Activated naive CD4-positive, alpha-beta T cell treated with Interleukin-2 at 50 U/mL for 16 hours (primary cell): ENCODE data around the gene TSGA10.
A peak's percentile ranks its signal among the peaks of the same experiment; 100 is the strongest.
"Not testable (repeated sequence)": the region's sequence is repeated elsewhere in the genome, so short reads cannot be mapped to it uniquely, and the experiment has no call there.

Experiments used
- DNase-seq: peaks from one replicate; pipeline ENCODE4 v3.0.0-alpha.2; 2020

The TSGA10 gene

GRCh38 chr2:99153921-99154604, 679 bp downstream of the TSGA10 start:
- DNase-seq: no peak

GRCh38 chr2:99152199-99152895, 2.4 kb downstream of the TSGA10 start:
- DNase-seq: no peak

- DNase-seq: no peak
These were observed 4.0 kb downstream of the TSGA10 start for GRCh38 chr2:99150706-99151105.

- peak; percentile 97 for DNase-seq
These were observed 13.3 kb downstream of the TSGA10 start, which contains the start of gene C2orf15 for GRCh38 chr2:99141110-99142108. C2orf15 (plus strand) TSS chr2:99141707; CDS start chr2:99150559, 8,852 bp downstream.

GRCh38 chr2:99140860-99141109, 14.0 kb downstream of the TSGA10 start:
- no peak for DNase-seq

- DNase-seq: no peak
These were observed 14.5 kb downstream of the TSGA10 start for GRCh38 chr2:99140056-99140859.

GRCh38 chr2:99139003-99139402, 15.7 kb downstream of the TSGA10 start:
- DNase-seq: no peak

GRCh38 chr2:99135044-99135556, 19.6 kb downstream of the TSGA10 start:
- DNase-seq: not testable (repeated sequence)

- DNase-seq: no peak
These were observed 26.8 kb downstream of the TSGA10 start for GRCh38 chr2:99127981-99128380.

GRCh38 chr2:99112617-99113016, 42.1 kb downstream of the TSGA10 start:
- DNase-seq: no peak

GRCh38 chr2:99111945-99112344, 42.8 kb downstream of the TSGA10 start:
- DNase-seq: no peak

- no peak for DNase-seq
These were observed 43.5 kb downstream of the TSGA10 start for GRCh38 chr2:99111236-99111635.

GRCh38 chr2:99106913-99107312, 47.8 kb downstream of the TSGA10 start:
- DNase-seq: no peak

- no peak for DNase-seq
These were observed 50.7 kb downstream of the TSGA10 start for GRCh38 chr2:99104006-99104405.

GRCh38 chr2:99101697-99102096, 53.0 kb downstream of the TSGA10 start:
- no peak for DNase-seq

GRCh38 chr2:99096728-99097127, 58.0 kb downstream of the TSGA10 start:
- no peak for DNase-seq

GRCh38 chr2:99088017-99088416, 66.7 kb downstream of the TSGA10 start:
- DNase-seq: no peak

GRCh38 chr2:99086385-99086784, 68.4 kb downstream of the TSGA10 start:
- DNase-seq: no peak

- no peak for DNase-seq
These were observed 69.3 kb downstream of the TSGA10 start for GRCh38 chr2:99085421-99085820.

- no peak for DNase-seq
These were observed 70.5 kb downstream of the TSGA10 start for GRCh38 chr2:99084256-99084655.

GRCh38 chr2:99081891-99082290, 72.9 kb downstream of the TSGA10 start:
- DNase-seq: no peak

- no peak for DNase-seq
These were observed 75.5 kb downstream of the TSGA10 start for GRCh38 chr2:99079226-99079625.
